Activated CD8-positive, alpha-beta memory T cell treated with anti-CD3 and anti-CD28 coated beads, Interleukin-2, amount 50 U/mL, for 24 hours (primary cell): ENCODE results near the gene VAV3.
"Not testable (repeated sequence)": the region's sequence is repeated elsewhere in the genome, so short reads cannot be mapped to it uniquely, and the experiment has no call there.

Source experiments
- DNase-seq: peaks from one replicate; pipeline ENCODE4 v3.0.0-alpha.2; 2020; ENCODE audit errors: extremely low read depth

VAV3 gene

DNA sequence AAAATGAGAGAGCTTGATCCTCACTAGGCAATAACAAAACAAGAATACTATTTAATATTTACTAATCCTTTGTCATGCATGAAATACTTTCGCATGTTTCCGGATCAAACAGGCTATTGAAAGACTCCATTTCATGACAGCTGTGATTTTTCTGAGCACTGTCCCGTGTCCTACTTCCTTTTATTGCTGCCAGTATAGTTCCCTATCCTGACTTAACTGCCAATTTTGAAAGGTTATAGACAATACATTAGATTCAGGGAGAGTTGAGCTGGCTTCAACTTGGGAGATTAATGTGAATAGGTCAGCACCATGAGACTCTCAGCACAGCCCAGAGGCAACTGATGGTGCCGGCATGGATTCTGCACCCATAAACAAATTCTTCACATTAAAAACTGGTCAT, 225.8 kb downstream of the VAV3 start:
- DNase-seq, result no peak

DNA sequence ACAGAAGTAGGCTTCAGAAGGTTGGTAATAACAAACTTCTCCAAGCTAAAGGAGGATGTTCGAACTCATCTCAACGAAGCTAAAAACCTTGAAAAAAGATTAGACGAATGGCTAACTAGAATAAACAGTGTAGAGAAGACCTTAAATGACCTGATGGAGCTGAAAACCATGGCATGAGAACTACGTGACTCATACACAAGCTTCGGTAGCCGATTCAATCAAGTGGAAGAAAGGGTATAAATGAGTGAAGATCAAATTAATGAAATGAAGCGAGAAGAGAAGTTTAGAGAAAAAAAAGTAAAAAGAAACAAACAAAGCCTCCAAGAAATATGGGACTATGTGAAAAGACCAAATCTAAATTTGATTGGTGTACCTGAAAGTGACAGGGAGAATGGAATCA, 231.6 kb downstream of the VAV3 start:
- not testable (repeated sequence) for DNase-seq

DNA sequence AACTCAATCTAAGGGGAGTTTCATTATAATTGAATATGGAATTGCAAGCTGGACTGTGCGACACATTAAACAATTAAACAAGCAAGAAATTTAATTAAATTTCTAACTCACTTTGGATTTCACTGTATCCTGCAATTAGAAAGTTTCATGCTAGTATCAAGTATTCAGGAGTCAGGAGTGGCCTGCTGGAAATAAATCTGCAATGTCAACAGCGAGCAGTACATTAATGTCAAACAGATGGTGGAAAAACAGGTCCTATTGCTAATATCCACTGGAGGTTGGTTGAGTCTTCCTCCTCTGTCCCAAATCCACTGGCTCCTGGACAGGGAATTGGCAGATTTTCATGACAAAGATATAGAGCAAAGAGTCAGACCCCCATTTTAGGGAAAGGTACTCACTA, 237.1 kb downstream of the VAV3 start:
- DNase-seq, result no peak

DNA sequence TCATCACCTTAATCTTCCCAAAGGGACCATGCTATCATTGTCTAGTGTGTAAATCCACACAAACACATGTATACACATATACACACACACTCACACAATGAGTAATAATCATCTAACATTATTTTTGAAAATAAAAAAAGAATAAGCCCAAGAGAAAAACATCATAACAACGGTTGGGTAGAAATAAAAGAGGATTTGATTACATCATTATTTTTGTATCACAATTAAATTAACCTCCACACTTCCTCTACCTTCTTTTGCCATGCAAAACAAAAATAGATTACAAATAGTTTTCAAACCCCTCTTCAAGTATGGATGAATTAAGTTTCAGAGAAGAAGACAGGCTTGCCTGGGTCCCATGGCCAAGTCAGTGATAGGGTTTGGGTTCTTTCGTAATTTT, 238.1 kb downstream of the VAV3 start:
- DNase-seq, result no peak

DNA sequence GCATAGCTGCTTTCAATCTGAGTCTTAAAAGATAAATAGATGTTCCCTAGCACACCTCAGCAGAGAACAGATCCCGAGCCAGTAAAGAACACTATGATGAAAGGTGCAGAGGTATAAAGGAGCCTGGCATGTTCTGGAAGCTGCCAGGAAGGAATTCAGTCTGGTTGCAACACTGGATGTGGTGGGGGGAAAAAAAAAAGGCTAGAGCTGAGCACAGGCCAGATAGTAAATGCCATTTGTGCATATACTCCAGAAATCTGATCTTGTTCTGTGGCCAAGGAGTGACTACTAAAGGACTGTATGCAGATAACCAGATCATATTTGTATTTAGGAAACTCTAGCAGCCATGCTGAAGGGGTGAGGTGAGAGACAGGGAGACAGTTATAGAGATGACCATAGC, 240.3 kb downstream of the VAV3 start:
- DNase-seq, result no peak

DNA sequence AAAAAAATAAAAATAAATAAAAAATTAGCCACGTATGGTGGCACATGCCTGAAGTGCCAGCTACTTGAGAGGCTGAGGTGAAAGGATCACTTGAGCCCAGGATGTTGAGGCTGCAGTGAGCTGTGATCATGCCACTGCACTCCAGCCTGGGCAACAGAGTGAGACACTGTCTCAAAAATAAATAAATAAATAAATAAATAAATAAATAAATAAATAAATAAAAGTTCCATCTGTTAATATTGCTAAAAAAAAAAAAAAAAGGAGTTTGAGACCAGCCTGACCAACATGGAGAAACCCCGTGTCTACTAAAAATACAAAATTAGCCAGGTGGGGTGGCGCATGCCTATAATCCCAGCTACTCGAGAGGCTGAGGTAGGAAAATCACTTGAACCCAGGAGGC, 244.8 kb downstream of the VAV3 start:
- not testable (repeated sequence) for DNase-seq

DNA sequence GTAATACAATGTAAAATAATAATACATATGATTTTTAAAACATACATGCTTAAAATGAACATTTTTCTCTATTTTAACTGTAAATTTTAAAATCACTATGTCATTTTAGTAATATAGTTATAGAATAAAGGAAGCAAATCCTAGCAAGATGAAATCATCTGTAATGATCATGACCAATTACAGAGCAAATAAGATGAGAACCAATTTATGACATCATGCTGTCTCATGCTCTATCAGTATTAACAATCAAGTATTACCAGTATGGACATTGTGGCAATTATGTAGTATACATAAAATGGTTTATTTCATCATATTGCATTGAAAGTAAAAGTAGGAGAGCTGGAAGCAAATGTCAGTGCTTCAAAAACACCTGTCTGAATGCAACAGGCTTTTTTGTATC, 255.0 kb downstream of the VAV3 start:
- DNase-seq, result no peak

DNA sequence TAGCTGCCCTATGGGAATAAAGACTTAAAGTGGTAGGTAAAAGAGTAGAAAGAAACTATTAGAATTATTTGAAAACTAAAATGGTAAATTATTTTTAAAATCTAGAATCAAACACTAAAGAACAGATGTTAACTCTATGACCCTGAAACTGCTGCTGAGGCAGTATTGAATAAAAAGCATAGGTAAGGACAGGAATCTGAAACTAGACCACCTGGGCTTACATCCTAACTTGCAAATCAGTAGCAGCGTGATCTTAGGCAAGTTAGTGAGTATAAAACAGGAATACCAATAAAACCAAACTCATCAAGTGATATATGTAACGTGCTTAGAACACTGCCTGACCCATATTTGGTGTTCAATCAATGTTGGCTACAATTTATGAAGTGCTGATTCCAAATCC, 257.9 kb downstream of the VAV3 start:
- no peak for DNase-seq

DNA sequence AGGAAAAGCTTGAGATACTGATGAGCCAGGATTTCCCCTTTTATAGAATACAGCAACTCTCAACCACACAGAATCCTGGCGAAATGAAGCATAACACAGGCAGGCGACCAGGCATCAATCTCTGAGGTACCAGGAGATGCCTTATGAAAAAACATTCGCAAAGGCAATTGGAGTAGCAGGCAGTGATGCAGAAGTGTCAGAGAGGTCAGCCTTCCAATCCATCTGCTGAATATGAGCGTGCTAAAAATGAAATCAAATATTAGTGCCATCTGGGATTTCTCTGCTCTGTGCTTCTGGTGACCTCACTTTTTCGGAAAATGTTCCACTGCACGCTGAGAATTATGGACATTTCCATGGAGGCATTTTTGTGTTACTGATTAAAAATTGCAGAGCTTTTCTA, 258.8 kb downstream of the VAV3 start:
- no peak for DNase-seq

DNA sequence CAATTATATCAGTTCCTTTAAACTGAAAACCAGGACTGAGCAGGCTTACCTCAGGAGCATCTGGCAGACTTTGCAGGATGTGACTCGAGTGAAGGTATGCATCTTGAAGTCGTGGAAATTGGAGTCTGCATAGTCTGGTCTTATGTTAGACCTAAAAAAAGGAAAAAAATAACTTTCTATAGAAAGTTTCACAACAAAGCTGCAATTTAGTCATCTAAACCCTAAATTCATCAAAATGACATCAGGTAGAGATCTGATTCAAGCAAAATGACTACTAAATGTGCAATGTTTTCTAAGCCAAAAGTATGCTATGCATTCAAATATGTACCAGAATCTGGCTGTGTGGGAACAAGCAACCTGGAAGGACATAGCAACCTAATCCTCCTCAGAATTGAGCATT, 260.1 kb downstream of the VAV3 start:
- DNase-seq, result no peak

DNA sequence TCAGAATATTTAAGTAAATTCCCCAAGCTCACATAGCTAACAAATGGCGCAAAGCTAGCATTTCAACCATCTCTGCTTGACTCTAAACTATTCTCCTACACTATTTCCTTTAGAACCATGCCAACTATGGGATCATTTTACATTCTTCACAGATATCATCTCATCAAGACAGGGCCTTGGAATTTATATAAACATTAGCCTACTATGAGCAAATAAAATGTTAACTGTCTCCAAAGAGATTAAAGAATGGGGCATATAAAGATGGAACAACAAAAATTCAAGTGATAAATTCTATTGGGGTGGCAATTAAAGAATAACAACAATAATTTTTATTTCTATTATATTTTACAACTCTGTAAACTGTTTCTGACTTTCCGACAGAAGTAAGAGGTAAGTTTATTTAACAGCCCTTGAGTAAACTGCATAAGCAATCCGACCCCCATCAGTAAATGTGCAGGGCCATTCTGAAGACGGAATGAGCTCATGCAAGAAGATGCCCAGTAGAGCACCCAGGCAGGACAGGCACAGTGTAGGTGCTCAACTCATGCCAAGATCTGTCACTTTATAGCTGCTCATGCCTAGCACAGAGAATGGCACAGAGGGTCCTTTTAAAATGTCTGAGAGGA, 261.9 kb downstream of the VAV3 start:
- no peak for DNase-seq

DNA sequence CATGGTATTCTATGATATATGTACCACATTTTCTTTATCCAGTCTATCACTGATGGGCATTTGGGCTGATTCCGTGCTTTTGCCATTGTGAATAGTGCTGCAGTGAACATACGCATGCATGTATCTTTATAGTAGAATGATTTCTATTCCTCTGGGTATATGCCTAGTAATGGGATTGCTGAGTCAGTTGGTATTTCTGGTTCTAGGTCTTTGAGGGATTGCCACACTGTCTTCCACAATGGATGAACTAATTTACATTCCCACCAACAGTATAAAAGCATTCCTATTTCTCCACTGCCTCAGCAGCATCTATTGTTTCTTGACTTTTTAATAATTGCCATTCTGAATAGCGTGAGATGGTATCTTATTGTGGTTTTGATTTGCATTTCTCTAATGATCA, 264.3 kb downstream of the VAV3 start:
- DNase-seq, result not testable (repeated sequence)

DNA sequence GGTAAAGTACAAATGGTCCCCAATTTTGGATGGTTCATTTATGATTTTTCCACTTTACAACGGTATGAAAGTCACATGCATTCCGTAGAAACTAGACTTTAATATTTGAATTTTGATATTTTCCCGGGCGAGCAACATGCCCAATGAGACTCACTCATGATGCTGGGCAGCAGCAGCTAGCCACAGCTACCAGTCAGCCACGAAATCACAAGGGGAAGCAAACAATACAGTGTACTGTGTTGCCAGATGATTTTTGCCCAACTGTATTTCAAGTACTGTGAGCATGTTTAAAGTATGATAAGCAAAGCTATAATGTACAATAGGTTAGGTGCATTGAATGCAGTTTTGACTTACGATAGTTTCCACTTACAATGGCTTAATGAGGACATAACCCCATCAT, 266.8 kb downstream of the VAV3 start:
- no peak for DNase-seq

DNA sequence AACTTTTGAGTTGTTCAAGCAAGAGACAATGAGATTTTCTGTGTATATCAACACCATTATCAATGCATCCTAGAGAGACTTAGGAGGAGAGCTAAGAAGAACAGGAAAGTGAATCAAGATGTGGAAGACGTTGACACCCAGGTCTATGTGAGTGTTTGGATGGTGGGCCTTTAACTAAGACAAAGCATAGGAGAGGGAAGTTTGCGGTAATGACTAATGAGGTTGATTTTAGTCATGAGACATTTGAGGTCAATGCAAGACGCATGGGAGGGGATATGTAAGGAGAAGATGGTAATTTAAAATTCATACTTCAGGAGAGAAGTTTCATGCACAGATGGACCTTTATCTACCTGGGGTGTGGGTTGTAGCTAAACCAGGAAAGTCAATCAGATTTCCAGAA, 269.6 kb downstream of the VAV3 start:
- no peak for DNase-seq

DNA sequence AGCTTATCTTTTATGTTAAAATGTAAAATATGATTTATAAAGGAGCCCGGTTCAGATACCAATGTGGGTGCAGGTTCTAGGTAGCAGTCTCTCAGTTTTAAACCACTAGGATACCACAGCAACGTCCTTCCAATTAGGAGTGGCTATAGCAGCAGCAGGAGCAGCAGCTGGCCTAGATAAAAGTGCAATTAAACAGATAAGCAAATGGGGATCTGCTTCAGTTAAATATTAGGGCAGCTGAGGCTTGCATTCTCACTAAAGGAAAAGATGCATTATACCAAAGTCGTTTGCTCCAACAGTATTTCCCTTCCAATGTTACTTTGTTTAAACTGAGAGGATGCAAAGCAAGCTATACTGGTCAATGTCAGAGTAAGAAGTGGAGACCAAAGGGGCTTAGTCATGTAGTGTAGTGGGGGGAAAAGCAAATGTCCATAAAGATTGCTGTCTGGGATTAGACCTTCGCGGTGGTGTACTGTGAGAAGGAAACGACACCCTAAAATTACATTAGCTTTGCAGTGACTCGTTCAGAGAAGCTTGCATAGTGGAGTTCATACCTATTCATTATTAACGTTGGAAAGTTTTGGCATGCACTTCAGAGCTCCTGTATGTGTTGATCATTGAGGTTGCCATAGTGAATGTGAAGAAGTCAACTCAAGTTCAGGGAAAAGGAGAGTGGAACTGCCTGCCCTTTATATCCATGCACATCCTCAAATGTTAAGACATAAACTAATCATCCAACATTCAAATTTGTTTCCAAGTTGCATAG, 272.2 kb downstream of the VAV3 start:
- DNase-seq, result no peak

DNA sequence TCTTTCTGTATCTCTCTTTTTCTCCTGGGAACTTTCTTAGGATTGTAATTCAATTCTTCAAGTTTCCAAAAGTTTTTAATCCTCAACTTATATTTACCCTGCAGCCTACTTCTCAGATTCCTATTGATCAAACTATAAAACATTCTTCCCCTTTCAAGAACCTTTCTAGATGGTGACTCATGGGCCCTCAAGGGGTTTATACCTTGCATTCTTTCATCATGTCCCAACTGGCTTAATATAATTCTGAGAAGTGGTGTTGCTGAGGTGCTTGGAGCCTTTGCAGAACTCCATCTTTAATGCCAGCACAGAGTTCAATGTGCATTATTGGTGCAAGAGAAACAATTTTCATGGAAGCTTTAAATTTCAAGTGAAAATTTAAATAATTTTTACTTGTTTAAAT, 273.4 kb downstream of the VAV3 start:
- no peak for DNase-seq

DNA sequence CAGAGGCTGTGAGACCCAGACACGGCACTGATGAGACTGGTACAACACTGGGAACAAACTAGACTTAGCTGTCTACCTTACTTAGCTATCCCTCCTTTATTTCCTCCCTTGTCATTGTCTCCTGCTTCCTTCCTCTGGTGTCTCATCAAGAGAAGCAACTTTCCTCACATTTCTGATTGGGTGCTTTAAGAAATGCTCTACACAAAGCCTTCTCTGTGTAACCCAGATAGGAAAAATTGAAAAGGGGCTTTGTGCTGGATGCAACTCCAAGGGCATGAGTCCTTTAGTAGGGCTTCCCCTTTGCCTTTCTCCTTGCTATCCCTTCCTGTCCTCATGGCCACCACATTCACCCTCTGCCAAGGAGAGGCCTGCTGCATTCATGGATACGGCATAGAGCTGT, 274.5 kb downstream of the VAV3 start:
- DNase-seq, result no peak

DNA sequence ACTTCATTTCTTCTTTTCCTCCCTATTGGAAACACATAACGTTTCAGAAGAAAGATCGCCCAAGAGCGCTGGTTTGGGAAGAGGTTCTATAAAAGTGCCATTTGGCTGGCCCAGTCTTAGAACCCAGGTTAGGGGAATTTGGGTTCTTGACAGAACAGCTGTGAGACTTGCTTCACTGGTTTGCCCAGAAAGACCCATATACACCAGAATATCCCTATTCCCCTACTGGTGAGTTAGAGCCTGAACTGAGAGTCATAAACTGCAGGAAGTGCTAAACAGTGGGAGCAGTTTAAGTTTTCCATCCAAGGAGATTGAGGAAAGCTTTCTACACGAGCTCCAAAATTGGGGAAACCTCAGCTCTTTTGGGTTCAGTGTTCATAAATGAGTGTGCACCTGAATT, 275.2 kb downstream of the VAV3 start:
- no peak for DNase-seq

DNA sequence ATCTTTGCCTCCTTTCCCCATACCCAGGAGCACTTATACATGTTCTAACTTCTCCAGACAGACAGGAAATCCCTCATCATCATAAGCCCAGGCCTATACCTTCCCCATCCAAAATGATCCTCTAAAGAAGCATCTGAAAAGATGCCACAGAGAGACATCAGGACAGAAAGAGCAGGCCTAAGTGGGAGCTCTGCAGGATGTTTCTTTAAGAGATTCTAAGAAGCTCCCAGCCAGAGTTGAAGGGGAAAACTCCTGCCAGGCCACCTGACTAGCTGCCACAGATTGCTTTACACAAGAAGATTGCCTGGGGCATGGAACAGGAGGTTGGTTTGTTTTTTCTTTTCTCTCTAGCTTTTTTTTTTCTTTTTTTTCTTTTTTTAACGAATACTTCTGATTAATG, 275.8 kb downstream of the VAV3 start:
- no peak for DNase-seq

DNA sequence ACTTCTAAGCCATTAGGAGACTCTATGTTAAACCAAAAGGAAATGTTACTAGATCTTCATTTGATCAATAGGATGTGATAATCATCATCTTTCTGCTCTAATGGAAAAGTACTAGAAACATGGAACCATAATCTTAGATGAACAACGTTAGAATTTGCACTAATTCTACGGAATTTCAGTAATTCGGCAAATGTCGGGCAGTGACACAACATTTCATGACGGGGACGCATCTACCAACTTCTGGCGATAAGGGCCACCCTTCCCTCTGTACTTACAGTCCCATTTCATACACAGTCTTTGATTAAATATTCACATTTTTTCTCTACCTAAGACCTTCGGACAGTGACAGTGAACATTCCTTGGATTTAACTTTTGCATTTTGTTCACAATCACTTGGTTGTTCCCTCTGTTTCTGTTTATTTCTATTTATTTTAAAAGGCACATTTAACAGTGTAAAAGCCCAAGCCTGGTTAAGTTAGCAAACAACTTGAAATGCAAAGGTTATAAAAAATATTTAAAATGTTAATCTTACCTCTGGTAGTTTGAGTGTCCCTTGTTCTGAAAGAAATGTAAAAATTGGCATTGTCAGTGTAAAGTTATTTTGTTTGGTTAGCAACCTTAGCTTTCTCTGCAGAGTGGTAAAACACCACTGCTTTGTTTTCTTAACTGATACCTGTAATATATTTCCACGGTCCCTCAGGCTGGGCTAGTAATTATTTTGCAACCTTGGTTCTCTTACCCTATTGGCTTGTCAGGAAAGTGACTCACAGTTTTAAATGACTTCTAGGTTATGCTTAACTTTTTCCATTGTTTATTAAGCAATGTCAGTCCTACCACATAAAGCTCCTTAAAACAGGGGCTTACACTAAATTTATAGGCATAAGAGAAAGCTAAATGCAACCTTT, 276.9 kb downstream of the VAV3 start:
- DNase-seq, result no peak

DNA sequence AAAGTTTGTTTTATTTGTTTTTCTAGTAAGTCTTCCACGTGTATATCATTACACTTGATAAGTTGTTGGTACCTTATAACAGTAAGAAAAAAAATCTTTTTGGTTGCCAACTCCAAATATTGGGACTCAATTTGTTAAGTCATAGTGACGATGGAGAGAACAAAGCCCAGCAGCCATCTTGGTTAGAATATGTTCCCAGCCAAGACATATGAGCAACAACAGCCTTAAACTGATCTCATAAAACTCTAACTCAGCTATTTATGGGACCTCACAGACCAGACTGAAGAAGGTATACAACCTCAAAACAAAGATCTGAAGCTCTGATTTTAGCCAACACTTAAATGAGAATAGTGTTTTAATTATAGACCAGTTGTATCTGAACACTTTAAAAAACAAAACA, 281.3 kb downstream of the VAV3 start:
- no peak for DNase-seq

DNA sequence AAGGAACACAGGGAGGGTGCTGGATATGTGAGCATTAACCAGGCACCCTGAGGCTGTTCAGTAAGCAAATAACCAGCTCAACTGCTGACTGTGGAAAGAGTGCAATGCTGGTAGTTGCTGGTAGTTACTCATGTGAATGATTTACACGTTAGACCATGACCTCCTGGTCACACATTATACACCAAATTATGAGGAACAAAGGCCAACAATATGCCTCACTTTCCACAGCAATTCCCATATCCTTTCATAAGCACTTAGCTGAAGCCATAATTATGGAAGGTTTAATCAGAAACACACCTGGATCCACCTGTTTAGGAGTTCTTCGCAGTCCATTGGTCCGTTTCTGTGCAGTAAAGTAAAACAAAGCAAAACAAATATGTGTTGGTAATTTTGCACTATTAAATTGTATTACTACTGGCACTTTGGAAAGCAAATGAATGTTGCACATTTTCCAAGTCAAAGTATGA, 281.8 kb downstream of the VAV3 start:
- no peak for DNase-seq

DNA sequence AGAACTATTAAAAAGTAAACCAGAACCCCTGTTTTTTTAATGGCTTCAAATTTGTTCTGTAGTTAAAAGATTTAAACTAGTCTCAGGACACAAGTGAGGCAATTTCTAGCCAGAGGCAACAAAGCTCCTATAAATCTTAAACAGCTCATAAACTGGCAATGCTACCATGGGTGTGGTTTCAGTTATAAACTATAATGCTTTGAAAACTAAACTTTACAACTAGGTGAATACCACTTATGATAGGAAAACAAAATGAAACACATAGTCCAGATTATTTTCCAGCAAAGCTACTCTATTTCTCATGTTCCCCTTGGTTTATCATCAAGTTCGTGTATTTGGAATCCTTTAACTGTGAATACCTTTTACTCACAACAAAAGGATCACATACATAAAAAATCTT, 282.5 kb downstream of the VAV3 start:
- no peak for DNase-seq
